GM19099 (cell line): ENCODE data around the gene NEURL1B.

Experiments used
- POLR2A ChIP-seq: IDR thresholded peaks from 3 replicates; pipeline ENCODE4 v1.6.1; 2011; ENCODE audit warnings: low read depth; ENCODE audit not compliant: insufficient read length; ENCODE audit errors: extremely low read depth

The NEURL1B gene

DNA sequence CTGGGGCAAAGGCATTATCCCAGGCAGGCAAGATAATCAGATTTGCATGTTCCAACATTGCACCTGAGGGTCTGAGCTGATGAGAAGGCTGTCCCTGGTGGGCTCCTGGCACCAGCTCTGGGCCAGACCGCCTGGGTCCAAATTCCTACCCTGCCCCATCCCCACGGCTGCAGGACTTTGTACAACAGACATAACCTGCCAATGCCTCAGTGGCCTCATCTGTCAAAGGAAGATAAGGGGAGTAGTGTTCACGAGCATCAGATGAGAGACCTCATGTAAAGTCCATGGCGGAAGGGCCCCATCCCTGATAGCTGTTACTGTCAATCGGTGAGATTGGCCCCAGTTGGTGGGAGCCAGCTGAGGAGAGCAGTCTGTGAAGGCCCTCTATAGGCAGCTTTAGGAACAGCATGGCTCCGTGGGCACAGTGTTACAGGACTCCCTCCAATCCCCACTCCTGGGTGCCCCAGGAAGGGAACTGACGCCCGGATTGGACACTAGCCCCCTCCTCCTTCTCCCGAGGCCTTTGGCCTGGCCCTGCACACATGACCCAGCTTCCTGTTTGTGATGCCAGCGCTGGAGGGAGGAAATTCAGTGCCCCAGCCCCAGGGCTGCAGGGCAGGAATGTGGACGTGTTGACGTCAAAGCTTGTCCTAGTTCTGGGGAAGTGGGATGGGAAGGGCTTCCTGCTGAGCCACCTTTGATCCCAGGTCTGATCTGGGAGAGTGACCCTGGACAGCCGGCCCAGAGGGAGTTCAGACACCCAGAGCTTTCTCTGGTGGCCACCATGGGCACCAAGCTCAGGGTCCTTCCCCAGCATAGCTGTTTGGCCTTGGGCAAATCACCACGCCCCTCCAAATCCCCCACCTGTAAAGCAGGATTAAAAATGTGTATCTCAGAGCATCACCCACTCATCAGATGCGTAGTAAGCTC, 73.7 kb downstream of the NEURL1B start:
- TF ChIP-seq POLR2A = no peak

GRCh38 chr5:172715421-172715780, 74.3 kb downstream of the NEURL1B start:
- TF ChIP-seq POLR2A = no peak

DNA sequence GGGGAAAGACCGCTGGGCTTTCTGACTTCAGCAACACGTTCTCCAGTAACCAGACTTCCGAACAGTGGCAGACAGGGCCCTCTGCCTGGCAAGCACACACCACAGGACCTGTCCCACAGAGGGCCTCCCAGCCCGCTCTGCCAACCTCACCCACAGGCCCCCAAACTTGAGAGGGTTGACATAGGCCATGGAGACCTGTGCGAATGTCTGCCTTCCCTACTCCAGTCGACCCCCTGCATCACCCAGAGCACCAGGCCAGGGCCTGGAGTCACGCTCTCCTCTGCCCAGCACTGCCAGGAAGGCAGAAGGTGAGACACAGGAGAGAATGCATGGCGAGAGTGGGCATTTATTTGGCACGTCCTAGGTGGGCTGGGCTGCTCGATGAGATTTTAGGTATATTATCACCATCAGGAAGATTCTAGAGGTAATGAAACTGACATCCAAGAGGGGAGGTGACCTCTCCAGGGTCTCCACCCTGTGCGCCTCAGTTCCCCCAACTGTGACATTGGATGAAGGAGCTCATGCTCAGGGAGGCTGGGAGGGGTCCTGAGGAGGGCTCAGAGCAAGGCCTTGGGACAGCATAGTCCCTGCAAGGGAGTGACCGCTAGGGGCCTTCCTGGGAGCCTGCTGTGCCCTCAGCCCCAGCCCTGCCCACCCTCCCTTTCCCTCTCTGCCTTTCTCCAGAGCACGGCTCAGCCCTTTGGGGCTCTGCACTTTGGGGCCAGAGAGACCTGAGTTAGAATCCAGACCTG, 75.0 kb downstream of the NEURL1B start:
- no peak for TF ChIP-seq POLR2A

DNA sequence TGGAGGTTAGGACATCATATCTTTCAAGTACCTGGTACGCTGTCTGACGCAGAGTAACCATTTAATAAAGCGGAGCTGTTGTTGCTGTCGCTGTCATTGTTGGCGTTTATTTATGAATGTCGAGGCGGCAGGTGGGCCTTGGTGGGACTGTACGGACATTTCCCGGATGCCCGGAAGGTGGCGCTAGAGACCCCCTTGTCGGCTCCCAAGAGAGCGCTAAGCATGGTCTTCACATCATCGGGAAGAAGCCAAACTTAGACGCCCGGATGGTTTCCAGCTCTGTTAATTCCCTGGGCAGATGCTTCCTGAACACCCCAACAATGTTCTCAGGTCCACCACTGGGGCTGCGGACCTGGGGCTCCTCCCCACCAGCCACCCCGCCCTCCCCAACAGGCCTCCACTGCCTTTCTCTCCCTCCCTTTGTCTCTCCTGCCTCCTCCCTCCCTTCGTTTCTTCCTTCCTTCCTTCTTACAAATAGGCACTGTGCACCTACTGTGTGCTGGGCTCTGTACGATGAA, 75.8 kb downstream of the NEURL1B start:
- TF ChIP-seq POLR2A = no peak

- TF ChIP-seq POLR2A = no peak
Observed at GRCh38 chr5:172717481-172718195, 76.6 kb downstream of the NEURL1B start.

DNA sequence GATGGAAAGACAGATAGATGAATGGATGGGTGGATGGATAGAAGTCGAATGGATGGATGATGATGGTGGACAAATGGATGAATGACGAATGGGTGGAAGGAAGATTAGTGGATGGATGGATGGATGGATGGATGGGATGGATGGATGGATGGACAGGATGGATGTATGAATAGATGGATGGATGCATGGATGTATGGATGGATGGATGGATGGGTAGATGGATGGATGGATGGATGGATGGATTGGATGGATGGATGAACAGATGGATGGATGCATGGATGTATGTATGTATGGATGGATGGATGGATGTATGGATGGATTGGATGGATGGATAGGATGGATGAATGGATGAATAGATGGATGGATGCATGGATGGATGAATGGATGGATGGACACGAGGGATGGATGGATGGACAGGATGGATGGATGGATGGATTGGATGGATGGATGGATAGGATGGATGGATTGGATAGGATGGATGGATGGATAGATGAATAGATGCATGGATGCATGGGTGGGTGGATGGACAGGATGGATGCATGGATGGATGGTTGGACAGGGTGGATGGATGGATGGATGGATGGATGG, 77.6 kb downstream of the NEURL1B start:
- TF ChIP-seq POLR2A = no peak

DNA sequence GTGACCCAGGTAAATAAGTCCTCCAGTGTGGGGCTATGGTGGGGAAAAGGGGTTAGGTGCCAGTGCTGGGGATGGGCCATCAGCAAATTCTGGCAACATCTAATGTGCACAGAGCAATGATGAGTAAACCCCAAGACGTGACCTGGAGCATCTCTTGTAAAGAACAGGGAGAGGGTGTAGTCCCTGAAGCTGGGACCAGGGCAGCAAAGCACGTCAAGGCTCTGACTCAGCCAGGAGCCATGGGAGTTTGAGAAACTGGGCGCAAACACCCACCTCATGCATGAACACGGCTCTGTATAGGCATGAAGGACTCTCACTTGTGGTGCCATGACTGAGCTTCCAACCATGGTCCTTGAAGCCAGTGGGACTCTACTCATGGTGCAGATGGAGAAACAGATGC, 78.1 kb downstream of the NEURL1B start:
- no peak for TF ChIP-seq POLR2A

DNA sequence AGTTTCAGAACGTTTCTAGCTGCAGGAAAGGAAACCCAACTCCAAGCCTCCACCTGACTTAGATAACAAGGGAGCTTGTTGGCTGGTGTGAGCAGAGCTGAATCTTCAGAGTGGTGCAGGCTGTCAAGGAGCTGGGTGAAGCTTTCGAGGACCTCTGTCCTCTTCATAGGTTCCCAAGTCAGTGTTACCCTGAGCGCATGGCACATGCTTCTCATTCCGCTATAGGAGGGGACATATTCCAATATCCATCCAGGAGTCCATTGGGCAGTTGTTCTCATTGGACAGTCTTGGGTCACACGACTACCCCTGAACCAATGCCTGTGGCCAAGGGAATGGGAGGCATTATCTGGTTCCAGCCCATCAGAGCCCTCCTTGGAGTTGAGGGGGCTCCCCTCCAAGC, 79.6 kb downstream of the NEURL1B start:
- TF ChIP-seq POLR2A = no peak

- no peak for TF ChIP-seq POLR2A
Observed at GRCh38 chr5:172721455-172722326, 80.6 kb downstream of the NEURL1B start.

DNA sequence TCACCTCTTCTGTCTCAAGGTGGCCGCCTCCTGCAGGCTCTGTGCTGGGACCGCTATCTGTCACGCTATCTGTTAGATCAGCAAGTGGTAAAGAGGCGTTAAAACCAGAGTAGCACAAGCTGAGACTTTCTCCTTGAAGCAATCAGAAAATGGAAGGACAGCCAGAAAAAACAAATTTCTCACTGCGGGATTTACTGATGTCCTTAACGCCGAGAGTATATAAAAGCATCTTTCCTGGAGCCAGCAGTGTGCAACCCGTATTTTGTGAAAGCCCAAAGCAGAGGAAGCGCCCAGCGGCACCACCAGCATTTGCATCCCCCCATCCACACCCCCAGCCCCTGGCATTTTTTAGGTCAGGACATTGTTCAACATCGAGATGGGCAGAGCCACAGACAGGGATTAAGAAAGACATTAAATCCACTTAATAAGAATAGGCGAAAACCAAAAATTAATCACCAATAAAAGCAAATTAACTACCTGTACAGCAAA, 81.3 kb downstream of the NEURL1B start:
- no peak for TF ChIP-seq POLR2A

GRCh38 chr5:172723508-172723907, 82.4 kb downstream of the NEURL1B start:
- no peak for TF ChIP-seq POLR2A

GRCh38 chr5:172724242-172725183, 83.5 kb downstream of the NEURL1B start:
- TF ChIP-seq POLR2A = no peak

DNA sequence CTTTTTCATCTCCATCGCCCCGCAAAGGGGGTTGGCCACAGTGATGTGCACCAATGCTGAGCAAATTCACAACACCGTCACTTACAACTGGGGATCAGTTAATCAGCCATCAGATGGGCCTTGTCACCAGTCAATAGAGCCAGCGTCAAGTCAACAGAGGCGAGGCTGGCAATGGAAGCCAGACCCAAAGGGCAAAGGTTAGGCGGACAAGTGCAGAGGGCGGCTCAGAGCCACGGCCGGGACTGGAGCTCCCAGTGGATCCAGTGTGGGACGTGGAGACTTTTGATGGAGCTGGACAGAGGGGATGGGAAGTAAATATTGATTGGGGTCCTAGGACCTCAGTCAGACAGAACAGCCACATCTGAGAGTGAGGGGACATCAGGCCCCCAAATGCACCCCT, 84.2 kb downstream of the NEURL1B start:
- TF ChIP-seq POLR2A = no peak
